ENCODE results near the gene SORBS1. TPM values are rescaled to one million over a fixed set of nuclear protein-coding genes. Genes with fewer than 3 reads are reported as not detected.

Gene SORBS1
- total and polyA plus RNA-seq, 2 experiments from 2014 or later = 17.0 to 40.2 TPM

DNA sequence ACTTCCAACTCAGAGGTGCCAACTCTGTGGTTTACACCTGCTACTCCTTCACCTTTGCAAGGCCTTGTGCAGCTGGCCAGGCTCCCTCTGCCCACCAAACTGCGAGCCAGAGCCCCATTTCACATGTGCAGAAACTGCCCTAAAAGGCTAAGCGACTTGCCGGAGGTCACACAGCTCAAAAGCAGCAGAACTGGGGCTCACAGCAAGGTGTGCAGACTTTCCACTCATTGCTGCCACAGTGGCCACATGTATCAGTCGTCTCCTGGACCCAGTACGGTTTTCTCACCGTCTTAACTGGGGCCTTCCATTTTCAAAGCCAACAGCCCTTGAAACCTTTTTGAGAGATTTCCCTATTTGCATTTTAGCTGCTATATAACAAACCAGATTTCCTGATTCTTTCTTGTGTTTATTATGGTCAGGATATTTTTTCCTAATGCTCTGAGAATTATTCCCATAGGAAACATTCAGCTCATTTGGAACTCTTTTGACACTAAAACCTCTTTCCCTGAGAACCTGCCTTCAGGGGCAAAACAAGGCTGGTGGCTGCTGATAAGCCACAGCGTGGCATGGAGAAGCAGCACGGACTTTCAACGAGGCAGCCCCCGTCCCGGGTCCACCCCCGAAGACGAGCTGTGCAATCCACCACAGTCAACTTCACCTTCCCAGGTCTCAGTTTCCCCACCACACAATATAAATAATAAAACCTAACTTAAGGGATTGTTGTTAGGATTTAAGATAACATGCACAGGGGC, 29.9 kb downstream of the SORBS1 start:
- H3K4me1 ChIP-seq (ENCODE audit: insufficient read depth) = peaks cover 40% of the 10 kb centered on the region
- no peaks in the 10 kb centered on the region for H3K9me3 ChIP-seq (ENCODE audit: low read depth)
- no peaks in the 10 kb centered on the region for H3K36me3 ChIP-seq (replicated peaks; ENCODE audit: insufficient read depth, low read depth)
- no peak overlapping the region for H3K4me2 ChIP-seq
- no peak overlapping the region for H3K27ac ChIP-seq
- no peak for DNase-seq (ENCODE audit: low spot score)
- no peaks in the 10 kb centered on the region for H3K27me3 ChIP-seq
- WGBS (ENCODE audit: low lambda C conversion rate, missing lambda C conversion rate) = 63% methylated on average over 13 of the region's 13 CpGs
- no peaks in the 10 kb centered on the region for H3K9me2 ChIP-seq (replicated peaks; ENCODE audit: insufficient read depth)
- H3K4me3 ChIP-seq = no peak overlapping the region
- peaks cover 76% of the 10 kb centered on the region for H3K79me2 ChIP-seq
- H2AFZ ChIP-seq = no peak overlapping the region
- no peaks in the 10 kb centered on the region for H4K20me1 ChIP-seq (ENCODE audit: insufficient read depth, poor library complexity, severe bottlenecking)
- TF ChIP-seq, protein P1, sequence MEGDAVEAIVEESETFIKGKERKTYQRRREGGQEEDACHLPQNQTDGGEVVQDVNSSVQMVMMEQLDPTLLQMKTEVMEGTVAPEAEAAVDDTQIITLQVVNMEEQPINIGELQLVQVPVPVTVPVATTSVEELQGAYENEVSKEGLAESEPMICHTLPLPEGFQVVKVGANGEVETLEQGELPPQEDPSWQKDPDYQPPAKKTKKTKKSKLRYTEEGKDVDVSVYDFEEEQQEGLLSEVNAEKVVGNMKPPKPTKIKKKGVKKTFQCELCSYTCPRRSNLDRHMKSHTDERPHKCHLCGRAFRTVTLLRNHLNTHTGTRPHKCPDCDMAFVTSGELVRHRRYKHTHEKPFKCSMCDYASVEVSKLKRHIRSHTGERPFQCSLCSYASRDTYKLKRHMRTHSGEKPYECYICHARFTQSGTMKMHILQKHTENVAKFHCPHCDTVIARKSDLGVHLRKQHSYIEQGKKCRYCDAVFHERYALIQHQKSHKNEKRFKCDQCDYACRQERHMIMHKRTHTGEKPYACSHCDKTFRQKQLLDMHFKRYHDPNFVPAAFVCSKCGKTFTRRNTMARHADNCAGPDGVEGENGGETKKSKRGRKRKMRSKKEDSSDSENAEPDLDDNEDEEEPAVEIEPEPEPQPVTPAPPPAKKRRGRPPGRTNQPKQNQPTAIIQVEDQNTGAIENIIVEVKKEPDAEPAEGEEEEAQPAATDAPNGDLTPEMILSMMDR (IDR thresholded peaks at IDR 0.05; ENCODE audit: poor library complexity) = no peak
- TF ChIP-seq EZH2 (IDR thresholded peaks at IDR 0.05; ENCODE audit: borderline replicate concordance) (no peak), EZH2phosphoT487 (IDR thresholded peaks at IDR 0.05; ENCODE audit: low read depth, severe bottlenecking, unreplicated experiment) (no peak)

DNA sequence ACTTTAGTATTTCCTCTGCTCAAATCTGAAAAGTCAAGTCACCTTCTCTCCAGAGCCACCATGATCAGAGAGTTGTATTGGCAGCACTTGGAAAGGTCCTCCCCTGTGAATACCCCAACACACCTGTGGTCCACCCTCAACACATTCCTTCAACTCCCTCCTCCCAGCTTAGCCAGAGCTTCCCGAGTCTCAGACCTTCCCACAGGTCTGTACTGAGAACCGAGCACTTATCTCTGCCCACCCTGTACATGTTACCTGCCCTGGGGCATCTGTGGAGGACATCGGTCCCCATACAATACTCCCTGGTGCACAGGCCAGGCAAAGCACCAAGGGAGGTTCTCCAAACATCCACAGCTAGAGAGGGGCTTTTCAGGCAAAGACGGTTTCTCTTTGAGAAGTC, 30.6 kb downstream of the SORBS1 start:
- H3K27me3 ChIP-seq = no peaks in the 10 kb centered on the region
- H3K4me3 ChIP-seq = no peak overlapping the region
- H2AFZ ChIP-seq = no peak overlapping the region
- peaks cover 81% of the 10 kb centered on the region for H3K79me2 ChIP-seq
- H3K36me3 ChIP-seq (replicated peaks; ENCODE audit: insufficient read depth, low read depth) = no peaks in the 10 kb centered on the region
- H3K27ac ChIP-seq = peak overlapping the region; percentile 45
- H3K4me1 ChIP-seq (ENCODE audit: insufficient read depth) = peaks cover 35% of the 10 kb centered on the region
- H4K20me1 ChIP-seq (ENCODE audit: insufficient read depth, poor library complexity, severe bottlenecking) = no peaks in the 10 kb centered on the region
- TF ChIP-seq EZH2 (IDR thresholded peaks at IDR 0.05; ENCODE audit: borderline replicate concordance) = no peak
- H3K4me2 ChIP-seq = no peak overlapping the region
- H3K9me3 ChIP-seq (ENCODE audit: low read depth) = no peaks in the 10 kb centered on the region
- no peaks in the 10 kb centered on the region for H3K9me2 ChIP-seq (replicated peaks; ENCODE audit: insufficient read depth)
- no peak for DNase-seq (ENCODE audit: low spot score)
- WGBS (ENCODE audit: low lambda C conversion rate, missing lambda C conversion rate) = 82% methylated on average over 3 of the region's 4 CpGs

GRCh38 chr10:95530029-95530428, 31.1 kb downstream of the SORBS1 start:
- TF ChIP-seq EZH2phosphoT487 (IDR thresholded peaks at IDR 0.05; ENCODE audit: low read depth, severe bottlenecking, unreplicated experiment) (no peak), EZH2 (IDR thresholded peaks at IDR 0.05; ENCODE audit: borderline replicate concordance) (no peak)
- TF ChIP-seq, protein P1 (IDR thresholded peaks at IDR 0.05; ENCODE audit: poor library complexity) = no peak
- 89% methylated on average over 2 of the region's 2 CpGs for WGBS (ENCODE audit: low lambda C conversion rate, missing lambda C conversion rate)
- H3K36me3 ChIP-seq (replicated peaks; ENCODE audit: insufficient read depth, low read depth) = no peaks in the 10 kb centered on the region
- no peak overlapping the region for H3K4me3 ChIP-seq
- H3K9me3 ChIP-seq (ENCODE audit: low read depth) = no peaks in the 10 kb centered on the region
- H4K20me1 ChIP-seq (ENCODE audit: insufficient read depth, poor library complexity, severe bottlenecking) = no peaks in the 10 kb centered on the region
- no peaks in the 10 kb centered on the region for H3K27me3 ChIP-seq
- DNase-seq (ENCODE audit: low spot score) = no peak
- peak overlapping the region; percentile 45 for H3K27ac ChIP-seq
- no peak overlapping the region for H2AFZ ChIP-seq
- no peak overlapping the region for H3K4me2 ChIP-seq
- H3K79me2 ChIP-seq = peaks cover 86% of the 10 kb centered on the region
- H3K4me1 ChIP-seq (ENCODE audit: insufficient read depth) = peaks cover 29% of the 10 kb centered on the region
- H3K9me2 ChIP-seq (replicated peaks; ENCODE audit: insufficient read depth) = no peaks in the 10 kb centered on the region

GRCh38 chr10:95526044-95526443, 35.1 kb downstream of the SORBS1 start:
- Histone ChIP-seq H3K27me3 (no peaks in the 10 kb centered on the region), H3K4me1 (ENCODE audit: insufficient read depth) (peaks cover 24% of the 10 kb centered on the region), H3K36me3 (replicated peaks; ENCODE audit: insufficient read depth, low read depth) (no peaks in the 10 kb centered on the region), H4K20me1 (ENCODE audit: insufficient read depth, poor library complexity, severe bottlenecking) (no peaks in the 10 kb centered on the region), H3K79me2 (peaks cover 87% of the 10 kb centered on the region), H2AFZ (no peak overlapping the region), H3K9me2 (replicated peaks; ENCODE audit: insufficient read depth) (no peaks in the 10 kb centered on the region), H3K4me3 (no peak overlapping the region), H3K9me3 (ENCODE audit: low read depth) (no peaks in the 10 kb centered on the region), H3K27ac (no peak overlapping the region), H3K4me2 (no peak overlapping the region)
- 71% methylated on average over 7 of the region's 7 CpGs for WGBS (ENCODE audit: low lambda C conversion rate, missing lambda C conversion rate)
- no peak for TF ChIP-seq EZH2phosphoT487 (IDR thresholded peaks at IDR 0.05; ENCODE audit: low read depth, severe bottlenecking, unreplicated experiment)
- TF ChIP-seq, protein P1 (IDR thresholded peaks at IDR 0.05; ENCODE audit: poor library complexity) = no peak
- TF ChIP-seq EZH2 (IDR thresholded peaks at IDR 0.05; ENCODE audit: borderline replicate concordance) = no peak
- no peak for DNase-seq (ENCODE audit: low spot score)

Data from hepatocyte (in vitro differentiated cells).